ENCODE results near the gene TROAP. TPM values are rescaled to one million over a fixed set of nuclear protein-coding genes. Genes with fewer than 3 reads are reported as not detected.
A peak's percentile ranks its signal among the peaks of the same experiment; 100 is the strongest.
"Not testable (repeated sequence)": the region's sequence is repeated elsewhere in the genome, so short reads cannot be mapped to it uniquely, and the experiment has no call there.

Gene TROAP, protein sequence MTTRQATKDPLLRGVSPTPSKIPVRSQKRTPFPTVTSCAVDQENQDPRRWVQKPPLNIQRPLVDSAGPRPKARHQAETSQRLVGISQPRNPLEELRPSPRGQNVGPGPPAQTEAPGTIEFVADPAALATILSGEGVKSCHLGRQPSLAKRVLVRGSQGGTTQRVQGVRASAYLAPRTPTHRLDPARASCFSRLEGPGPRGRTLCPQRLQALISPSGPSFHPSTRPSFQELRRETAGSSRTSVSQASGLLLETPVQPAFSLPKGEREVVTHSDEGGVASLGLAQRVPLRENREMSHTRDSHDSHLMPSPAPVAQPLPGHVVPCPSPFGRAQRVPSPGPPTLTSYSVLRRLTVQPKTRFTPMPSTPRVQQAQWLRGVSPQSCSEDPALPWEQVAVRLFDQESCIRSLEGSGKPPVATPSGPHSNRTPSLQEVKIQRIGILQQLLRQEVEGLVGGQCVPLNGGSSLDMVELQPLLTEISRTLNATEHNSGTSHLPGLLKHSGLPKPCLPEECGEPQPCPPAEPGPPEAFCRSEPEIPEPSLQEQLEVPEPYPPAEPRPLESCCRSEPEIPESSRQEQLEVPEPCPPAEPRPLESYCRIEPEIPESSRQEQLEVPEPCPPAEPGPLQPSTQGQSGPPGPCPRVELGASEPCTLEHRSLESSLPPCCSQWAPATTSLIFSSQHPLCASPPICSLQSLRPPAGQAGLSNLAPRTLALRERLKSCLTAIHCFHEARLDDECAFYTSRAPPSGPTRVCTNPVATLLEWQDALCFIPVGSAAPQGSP
- 10 to 100 TPM; 22.4 to 37.1 (median 26.6) TPM for polyA plus RNA-seq (ENCODE audit: insufficient read length in 3 of 3)
- long read RNA-seq, donor 1, partial matches to known transcripts: 0 of 2 reads
- long read RNA-seq, donor 1, other reads (novel, unspliced or antisense): 0 of 2 reads
- long read RNA-seq, donor 2: 0 reads
- long read RNA-seq, donor 3, partial matches to known transcripts: 0 of 1 reads
- long read RNA-seq, donor 3, other reads (novel, unspliced or antisense): 0 of 1 reads
- long read RNA-seq, donor 4, partial matches to known transcripts: 0 of 5 reads
- long read RNA-seq, donor 4, other reads (novel, unspliced or antisense): 0 of 5 reads
- long read RNA-seq, donor 5, partial matches to known transcripts: 0 of 1 reads
- long read RNA-seq, donor 5, other reads (novel, unspliced or antisense): 0 of 1 reads
- long read RNA-seq, donor 6, partial matches to known transcripts: 0 of 6 reads
- long read RNA-seq, donor 6, other reads (novel, unspliced or antisense): 0 of 6 reads
- long read RNA-seq, donor 7, partial matches to known transcripts: 0 of 4 reads
- long read RNA-seq, donor 7, other reads (novel, unspliced or antisense): 0 of 4 reads
- long read RNA-seq, donor 8, partial matches to known transcripts: 0 of 1 reads
- long read RNA-seq, donor 8, other reads (novel, unspliced or antisense): 0 of 1 reads
- long read RNA-seq, donor 9, partial matches to known transcripts: 0 of 2 reads
- long read RNA-seq, donor 9, other reads (novel, unspliced or antisense): 0 of 2 reads
- long read RNA-seq, donor 10, partial matches to known transcripts: 0 of 7 reads
- long read RNA-seq, donor 10, other reads (novel, unspliced or antisense): 0 of 7 reads
- long read RNA-seq, donor 11, partial matches to known transcripts: 0 of 3 reads
- long read RNA-seq, donor 11, other reads (novel, unspliced or antisense): 0 of 3 reads
- long read RNA-seq, donor 12, partial matches to known transcripts: 0 of 4 reads
- long read RNA-seq, donor 12, other reads (novel, unspliced or antisense): 0 of 4 reads
- long read RNA-seq, donor 13: 0 reads
- long read RNA-seq, donor 14: 0 reads
- long read RNA-seq, donor 15, partial matches to known transcripts: 0 of 8 reads
- long read RNA-seq, donor 15, other reads (novel, unspliced or antisense): 0 of 8 reads
- long read RNA-seq, donor 16, partial matches to known transcripts: 0 of 5 reads
- long read RNA-seq, donor 16, other reads (novel, unspliced or antisense): 0 of 5 reads

DNA sequence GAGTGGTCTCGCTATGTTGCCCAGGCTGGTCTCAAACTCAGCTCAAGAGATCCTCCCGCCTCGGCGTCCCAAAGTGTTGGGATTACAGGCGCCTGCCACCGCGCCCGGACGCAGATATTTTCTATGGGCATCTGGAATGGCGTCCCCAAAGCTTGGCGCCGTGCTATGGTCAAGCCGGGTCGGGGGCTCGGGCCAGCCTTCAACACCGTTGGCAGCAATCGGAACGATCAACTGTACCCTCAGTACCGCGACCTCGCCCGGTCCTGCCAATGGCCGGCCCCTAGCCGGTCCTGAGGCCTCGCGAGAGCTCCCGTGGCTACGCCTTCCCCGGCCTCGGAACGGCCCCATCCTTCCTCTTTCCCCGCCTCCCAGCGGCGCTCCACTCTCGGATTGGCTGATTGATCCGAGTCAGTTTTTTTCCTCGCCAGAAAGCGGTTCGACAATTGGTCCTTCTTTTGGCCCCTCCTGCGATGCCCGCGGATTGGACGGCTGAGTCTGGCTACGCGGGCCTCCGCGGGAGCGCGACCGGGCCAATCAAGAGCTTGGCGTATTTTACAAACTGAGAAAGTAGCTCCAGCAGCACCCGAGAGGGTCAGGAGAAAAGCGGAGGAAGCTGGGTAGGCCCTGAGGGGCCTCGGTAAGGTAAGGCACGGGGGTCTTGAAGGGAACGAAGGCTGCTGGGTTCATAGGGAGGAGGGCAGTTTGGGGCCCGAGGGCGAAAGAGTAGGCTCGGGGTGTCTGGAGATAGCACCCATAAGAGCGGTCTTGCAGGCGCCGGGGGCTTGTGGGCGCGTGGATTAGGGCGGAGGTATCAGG is at the start of gene TROAP:
Gene TROAP, plus strand, starts transcription at position 548 of the 816 bp plus-strand sequence. CDS start 354 bp downstream, outside the sequence.
- DNase-seq: peak; percentile 99

DNA sequence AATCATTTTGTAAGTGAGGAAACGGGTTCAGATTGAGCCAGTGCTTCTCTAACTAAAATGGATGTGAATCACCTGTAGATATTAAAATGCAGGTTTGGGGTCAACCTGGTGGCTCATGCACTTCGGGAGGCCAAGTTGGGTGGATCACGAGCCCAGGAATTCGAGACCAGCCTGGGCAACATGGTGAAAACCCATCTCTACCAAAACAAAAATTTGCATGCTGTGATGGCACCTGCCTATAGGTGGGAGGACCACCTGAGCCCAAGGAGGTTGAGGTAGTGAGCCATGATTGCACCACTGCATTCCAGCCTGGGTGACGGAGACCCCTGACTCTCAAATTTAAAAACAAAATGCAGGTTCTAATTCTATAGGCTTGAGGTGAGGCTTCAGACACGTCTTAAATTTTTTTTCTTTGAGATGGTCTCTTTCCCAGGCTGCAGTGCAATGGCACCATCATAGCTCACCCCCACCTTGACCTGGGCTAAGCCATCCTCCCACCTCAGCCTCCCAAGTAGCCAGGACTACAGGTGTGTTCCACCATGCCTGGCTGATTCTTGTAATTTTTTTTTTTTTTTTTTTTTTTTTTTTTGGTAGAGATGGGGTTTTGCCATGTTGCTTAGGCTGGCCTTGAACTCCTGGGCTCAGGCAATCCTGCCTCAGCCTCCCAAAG is 49.2 kb upstream of the TROAP start:
- DNase-seq: no peak

- no peak for DNase-seq
Observed at GRCh38 chr12:49274396-49275069, 48.5 kb upstream of the TROAP start.

DNA sequence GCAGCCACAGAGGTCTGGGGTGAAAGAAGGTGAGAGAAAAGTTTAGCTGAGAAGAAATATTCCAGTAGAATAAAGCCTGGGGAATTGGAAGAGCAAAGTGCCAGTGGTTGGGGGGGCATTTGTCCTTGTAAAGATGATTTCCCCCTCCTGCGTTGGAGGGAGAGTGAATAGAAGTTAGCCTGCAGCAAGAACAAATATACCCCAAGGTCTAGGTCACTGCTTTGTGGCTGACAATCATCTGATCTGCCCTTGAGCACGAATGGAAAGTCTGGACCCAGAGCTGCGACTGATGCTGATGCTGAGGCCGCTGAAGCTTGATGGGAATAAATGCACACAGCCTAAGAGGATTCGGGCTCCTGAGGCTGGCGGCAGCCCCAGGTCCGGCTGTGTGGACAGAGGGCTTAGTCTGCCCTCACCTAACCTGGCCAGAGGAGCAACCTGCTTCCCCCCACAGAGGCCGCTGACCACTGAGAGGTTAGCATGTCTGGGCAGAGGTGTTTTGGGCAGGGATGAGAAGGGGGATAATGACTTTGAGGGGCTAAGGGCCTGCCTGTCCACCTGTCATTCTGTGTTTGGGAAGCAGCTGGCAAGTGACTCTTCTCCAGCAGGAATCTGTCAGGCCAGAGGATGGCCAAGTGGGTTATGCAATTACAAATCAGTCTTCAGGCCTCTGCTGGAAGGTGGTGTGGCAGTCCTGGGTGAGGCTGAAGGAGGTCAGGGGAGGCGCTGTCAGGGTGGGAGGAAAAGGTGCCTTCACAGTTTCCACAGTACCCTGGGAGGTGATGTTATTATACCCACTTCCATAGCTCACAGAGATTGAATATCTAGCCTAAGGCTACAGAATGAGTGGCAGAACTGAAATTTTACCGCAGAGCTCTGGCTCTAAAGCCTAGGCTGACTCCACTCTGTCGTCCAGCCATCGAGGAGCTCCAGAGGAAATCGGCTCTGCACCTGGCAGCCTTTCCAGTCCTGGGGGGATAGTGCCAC is 46.5 kb upstream of the TROAP start:
- no peak for DNase-seq

GRCh38 chr12:49277466-49277865 is 45.6 kb upstream of the TROAP start:
- DNase-seq: no peak

DNA sequence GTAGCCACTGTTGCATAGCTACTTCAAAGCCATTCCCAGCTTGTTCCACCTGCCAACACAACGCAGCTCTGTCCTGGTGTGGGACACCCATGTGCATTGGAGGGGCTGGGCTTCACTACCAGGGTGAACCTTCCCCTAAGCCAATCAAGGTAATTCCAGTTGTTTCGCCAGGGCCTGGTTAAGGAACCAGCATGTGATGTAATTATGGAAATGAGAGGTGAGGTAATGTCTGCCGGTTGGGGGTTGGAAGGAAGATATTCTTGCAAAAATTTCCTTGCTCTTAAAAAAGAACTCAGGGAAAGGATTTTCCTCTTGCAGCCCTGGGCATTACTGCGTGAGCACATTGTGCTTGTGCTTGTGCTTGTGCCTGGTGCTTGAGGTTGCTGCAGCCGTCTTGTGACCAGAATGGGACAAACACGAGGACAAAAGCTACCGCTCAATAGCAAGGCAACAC is 43.3 kb upstream of the TROAP start:
- DNase-seq: peak; percentile 46

DNA sequence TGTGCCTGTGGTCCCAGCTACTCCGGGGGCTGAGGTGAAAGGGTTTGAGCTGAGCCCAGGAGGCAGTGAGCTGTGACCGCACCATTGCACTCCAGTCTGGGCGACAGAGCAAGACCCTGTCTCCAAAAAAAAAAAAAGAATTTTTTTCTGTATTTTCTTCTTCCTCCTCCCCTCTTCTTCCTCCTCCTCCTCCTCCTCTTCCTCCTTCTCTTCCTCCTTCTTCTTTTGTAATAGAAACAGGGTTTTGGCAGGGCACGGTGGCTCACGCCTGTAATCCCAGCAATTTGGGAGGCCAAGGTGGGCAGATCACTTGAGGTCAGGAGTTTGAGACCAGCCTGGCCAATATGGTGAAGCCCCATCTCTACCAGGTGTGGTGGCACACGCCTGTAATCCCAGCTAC is 42.5 kb upstream of the TROAP start:
- DNase-seq: not testable (repeated sequence)

DNA sequence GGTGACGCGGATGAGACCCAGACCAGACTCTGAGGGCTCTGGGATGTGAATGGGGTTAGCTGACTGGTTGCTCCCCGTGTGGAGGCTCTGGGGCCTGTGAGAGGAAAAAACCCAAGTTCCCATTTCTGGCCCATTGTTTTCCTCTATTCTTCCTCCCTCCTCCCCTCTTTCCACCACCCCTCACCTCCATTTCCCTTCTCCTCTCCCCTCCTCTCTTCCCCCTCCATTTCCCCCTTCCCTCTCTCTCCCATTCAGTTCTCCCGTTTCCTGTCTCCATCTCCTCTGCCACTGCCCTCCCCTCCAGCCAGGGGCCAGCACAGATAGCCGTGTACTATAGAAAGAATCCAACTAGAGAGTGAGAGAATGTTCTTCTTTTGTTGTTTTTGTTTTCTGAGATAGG is 40.8 kb upstream of the TROAP start:
- DNase-seq: no peak

GRCh38 chr12:49282740-49283375 is 40.2 kb upstream of the TROAP start:
- not testable (repeated sequence) for DNase-seq

DNA sequence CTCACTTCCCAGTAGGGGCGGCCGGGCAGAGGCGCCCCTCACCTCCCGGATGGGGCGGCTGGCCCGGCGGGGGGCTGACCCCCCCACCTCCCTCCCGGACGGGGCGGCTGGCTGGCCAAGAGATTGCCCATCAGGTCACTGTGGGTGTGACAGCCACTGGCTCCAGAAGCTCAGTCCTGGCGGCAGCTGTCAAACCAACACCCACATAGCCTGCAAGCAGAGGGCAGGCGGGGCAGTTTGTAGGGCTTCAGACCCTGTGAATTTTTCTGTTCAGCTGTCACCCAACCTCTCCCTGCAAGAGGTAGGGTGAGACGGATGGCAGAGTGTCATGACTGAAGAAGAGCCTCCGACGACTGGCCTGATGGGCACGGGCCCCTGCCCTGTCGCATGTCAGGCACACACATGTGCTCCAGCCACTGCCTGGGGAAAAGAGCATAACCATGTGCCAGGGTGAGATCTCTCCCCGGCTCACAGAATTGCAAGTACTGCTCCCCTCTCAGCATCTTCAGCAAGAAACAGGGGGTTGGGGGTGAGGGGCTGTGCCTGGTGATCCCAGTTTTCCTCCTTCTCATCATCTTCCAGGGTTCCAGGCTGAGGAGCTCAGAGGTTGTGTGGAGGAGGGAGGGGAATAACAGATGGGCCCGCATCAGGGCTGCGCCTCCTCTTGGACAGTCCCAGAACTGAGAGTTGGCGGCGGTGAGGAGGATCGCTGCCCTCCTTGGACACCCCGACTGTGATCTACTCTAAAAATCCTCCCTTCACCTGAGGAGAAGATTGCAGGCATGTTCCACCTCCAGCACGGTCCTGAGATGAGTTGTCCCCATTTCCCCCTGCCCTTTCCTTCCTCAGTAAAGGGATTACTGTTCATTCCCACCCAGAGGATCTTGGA is 39.3 kb upstream of the TROAP start:
- no peak for DNase-seq

DNA sequence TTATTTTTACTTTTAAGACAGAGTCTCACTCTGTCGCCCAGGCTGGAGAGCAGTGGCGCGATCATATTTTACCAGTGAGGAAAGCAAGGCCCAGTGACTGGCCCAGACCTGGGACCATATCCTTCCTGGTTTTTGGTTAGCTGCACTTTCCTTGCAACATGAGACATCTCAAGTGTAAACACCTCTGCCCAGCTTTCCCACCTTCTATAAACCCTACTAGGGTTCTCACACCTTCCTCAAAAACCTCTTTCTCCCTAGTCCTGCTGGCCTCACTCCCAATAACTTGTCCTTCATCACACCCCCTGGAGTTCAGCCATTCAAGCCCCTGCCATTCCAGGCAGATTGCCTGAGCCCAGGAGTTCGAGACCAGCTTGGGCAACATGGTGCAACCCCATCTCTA is 38.4 kb upstream of the TROAP start:
- no peak for DNase-seq

DNA sequence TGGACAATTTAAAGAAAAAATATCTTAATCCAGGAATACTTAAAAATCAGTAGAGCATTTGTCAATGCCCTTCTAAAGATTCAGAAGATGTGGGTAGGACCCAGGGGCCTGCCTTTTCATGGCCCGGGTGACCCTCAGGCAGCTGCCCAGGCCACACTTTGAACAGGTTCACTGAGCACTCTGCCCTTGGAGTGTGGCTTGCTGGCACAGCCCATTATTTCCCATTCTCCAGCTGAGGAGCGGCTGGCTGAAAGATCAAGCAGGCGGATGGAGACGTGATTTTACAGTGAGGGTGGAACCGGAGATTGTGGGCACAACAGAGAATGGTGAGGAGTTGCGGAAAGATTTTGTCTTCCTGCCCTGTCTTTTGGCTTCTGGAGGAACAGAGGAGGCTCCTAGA is 35.2 kb upstream of the TROAP start:
- no peak for DNase-seq

DNA sequence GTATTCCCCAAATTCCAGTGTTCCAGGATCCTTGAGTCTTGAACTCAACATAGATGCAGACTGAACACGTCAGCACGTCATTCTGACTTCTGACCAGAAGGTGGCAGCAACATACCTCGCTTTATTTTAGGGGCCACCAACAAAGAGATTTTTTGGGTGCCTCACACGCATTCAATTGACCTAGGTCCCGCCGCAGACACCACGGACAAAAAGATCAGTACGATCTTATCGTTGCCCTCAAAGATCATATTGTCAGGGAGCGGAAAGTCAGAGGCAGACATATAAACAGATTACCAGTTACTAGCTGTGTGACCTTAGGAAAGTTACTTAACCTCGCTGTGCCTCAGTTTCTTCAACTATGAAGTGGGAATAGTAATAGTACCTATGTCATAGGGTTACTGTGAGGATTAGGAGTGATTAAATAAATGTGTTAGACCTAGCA is 34.6 kb upstream of the TROAP start:
- no peak for DNase-seq

GRCh38 chr12:49288922-49289555 is 34.0 kb upstream of the TROAP start:
- no peak for DNase-seq

GRCh38 chr12:49292729-49293055 is 30.4 kb upstream of the TROAP start:
- no peak for DNase-seq
